ENCODE results near the gene CEP97. TPM values are rescaled to one million over a fixed set of nuclear protein-coding genes. Genes with fewer than 3 reads are reported as not detected.

The CEP97 gene
- total RNA-seq, 2 donors from 2014 or later = 6.5 to 7.0 TPM

- no peak overlapping the region for H3K27ac ChIP-seq
- H3K27me3 ChIP-seq = no peaks in the 10 kb centered on the region
- no peak for TF ChIP-seq CTCF (IDR thresholded peaks at IDR 0.05)
- peaks cover 0 to 29% of the 10 kb centered on the region in 2 donors for H3K4me1 ChIP-seq
- H3K9me3 ChIP-seq = no peaks in the 10 kb centered on the region
- DNase-seq (ENCODE audit: low spot score) = no peak
- no peaks in the 10 kb centered on the region for H3K36me3 ChIP-seq
- H3K4me3 ChIP-seq = no peak overlapping the region
Observed at GRCh38 chr3:101812895-101813294, 88.5 kb downstream of the CEP97 start.

GRCh38 chr3:101813817-101814440, 89.5 kb downstream of the CEP97 start:
- H3K36me3 ChIP-seq = no peaks in the 10 kb centered on the region
- no peak overlapping the region for H3K27ac ChIP-seq
- H3K27me3 ChIP-seq = no peaks in the 10 kb centered on the region
- no peak overlapping the region for H3K4me3 ChIP-seq
- peaks cover 0 to 28% of the 10 kb centered on the region in 2 donors for H3K4me1 ChIP-seq
- H3K9me3 ChIP-seq = no peaks in the 10 kb centered on the region
- DNase-seq (ENCODE audit: low spot score) = no peak
- TF ChIP-seq CTCF (IDR thresholded peaks at IDR 0.05) = peak; percentile 38 to 72

- no peaks in the 10 kb centered on the region for H3K36me3 ChIP-seq
- no peak for DNase-seq (ENCODE audit: low spot score)
- TF ChIP-seq CTCF (IDR thresholded peaks at IDR 0.05) = no peak
- peak overlapping the region in 1 of 2 donors; percentile 32 for H3K27ac ChIP-seq
- H3K27me3 ChIP-seq = no peaks in the 10 kb centered on the region
- no peak overlapping the region for H3K4me3 ChIP-seq
- H3K9me3 ChIP-seq = no peaks in the 10 kb centered on the region
- H3K4me1 ChIP-seq = peaks cover 0 to 19% of the 10 kb centered on the region in 2 donors
Observed at GRCh38 chr3:101814835-101815234, 90.4 kb downstream of the CEP97 start.

GRCh38 chr3:101816215-101817149, 92.1 kb downstream of the CEP97 start:
- Histone ChIP-seq H3K36me3 (peaks cover 3% of the 10 kb centered on the region), H3K4me1 (peaks cover 0 to 12% of the 10 kb centered on the region in 2 donors), H3K9me3 (no peaks in the 10 kb centered on the region), H3K27me3 (no peaks in the 10 kb centered on the region), H3K27ac (no peak overlapping the region), H3K4me3 (no peak overlapping the region)
- TF ChIP-seq CTCF (IDR thresholded peaks at IDR 0.05) = no peak
- DNase-seq (ENCODE audit: low spot score) = no peak

GRCh38 chr3:101817992-101818391, 93.6 kb downstream of the CEP97 start:
- no peaks in the 10 kb centered on the region for H3K27me3 ChIP-seq
- H3K36me3 ChIP-seq = peaks cover 8% of the 10 kb centered on the region
- H3K27ac ChIP-seq = no peak overlapping the region
- peaks cover 0 to 12% of the 10 kb centered on the region in 2 donors for H3K4me1 ChIP-seq
- no peak overlapping the region for H3K4me3 ChIP-seq
- DNase-seq (ENCODE audit: low spot score) = no peak
- H3K9me3 ChIP-seq = no peaks in the 10 kb centered on the region
- TF ChIP-seq CTCF (IDR thresholded peaks at IDR 0.05) = no peak

Data from right atrium auricular region (tissue), 2 donors.